H1 (cell line): Measurements from ENCODE around the gene CRTAC1.

ENCODE experiments used
- EP300 ChIP-seq, 2 experiments: IDR thresholded peaks; 1 replicate in 1 of 2; 2 replicates in 1 of 2; pipeline ENCODE4 v1.6.1; 2011 to 2012; ENCODE audit warnings: low read depth in 2 of 2, low read length in 2 of 2, mild to moderate bottlenecking in 2 of 2, borderline replicate concordance in 1 of 2, inconsistent platforms in 1 of 2, moderate library complexity in 1 of 2
- EZH2 ChIP-seq: fragments of 200-600 bp; sonication (generic); IDR thresholded peaks from 2 replicates; pipeline ENCODE4 v1.7.1; 2012; ENCODE audit warnings: low read depth, mild to moderate bottlenecking, moderate library complexity, low read length, inconsistent platforms; ENCODE audit not compliant: severe bottlenecking
- JUND ChIP-seq: IDR thresholded peaks from 2 replicates; pipeline ENCODE4 v1.6.1; 2011; ENCODE audit warnings: mild to moderate bottlenecking, improper control_type of control experiment, low read length
- POLR2A ChIP-seq, 2 experiments: IDR thresholded peaks; 1 replicate in 1 of 2; 2 replicates in 1 of 2; pipeline ENCODE4 v1.6.1; 2011; ENCODE audit warnings: low read depth in 2 of 2, low read length in 2 of 2, mild to moderate bottlenecking in 2 of 2; ENCODE audit errors: control extremely low read depth in 1 of 2
- POLR2AphosphoS5 ChIP-seq: IDR thresholded peaks from 2 replicates; pipeline ENCODE4 v1.6.1; 2011; ENCODE audit warnings: low read depth, low read length
- POU5F1 ChIP-seq: IDR thresholded peaks from 2 replicates; pipeline ENCODE4 v1.6.1; 2011; ENCODE audit warnings: low read depth, mild to moderate bottlenecking, low read length, moderate library complexity
- RFX5 ChIP-seq: IDR thresholded peaks from 2 replicates; pipeline ENCODE4 v1.6.1; 2011; ENCODE audit warnings: low read depth, low read length, improper control_type of control experiment, borderline replicate concordance
- SP2 ChIP-seq: IDR thresholded peaks from 2 replicates; pipeline ENCODE4 v1.6.1; 2012; ENCODE audit warnings: mild to moderate bottlenecking, low read length, inconsistent platforms
- ZNF274 ChIP-seq: IDR thresholded peaks from 2 replicates; pipeline ENCODE4 v1.7.0; 2012; ENCODE audit warnings: low read length, borderline replicate concordance; ENCODE audit errors: extremely low read depth
- TF ChIP-seq, protein P1 (sequence below), 3 experiments: IDR thresholded peaks; 1 replicate in 2 of 3; 2 replicates in 1 of 3; pipeline versions ENCODE4 v1.5.1 to v1.6.1; 2011; ENCODE audit warnings: low read length in 3 of 3, mild to moderate bottlenecking in 3 of 3, inconsistent platforms in 2 of 3, low read depth in 1 of 3, moderate library complexity in 1 of 3; ENCODE audit not compliant: insufficient read depth in 1 of 3; ENCODE audit errors: control extremely low read depth in 1 of 3
- TF ChIP-seq, protein P2 (sequence below): IDR thresholded peaks from 2 replicates; pipeline ENCODE4 v1.6.1; 2012; ENCODE audit warnings: inconsistent platforms
- TF ChIP-seq, protein P3 (sequence below): IDR thresholded peaks from 2 replicates; pipeline ENCODE4 v1.6.1; 2012; ENCODE audit warnings: inconsistent platforms
- TF ChIP-seq, protein P4 (sequence below): IDR thresholded peaks from 2 replicates; pipeline ENCODE4 v1.6.1; 2011; ENCODE audit warnings: low read length, improper control_type of control experiment

DNA sequence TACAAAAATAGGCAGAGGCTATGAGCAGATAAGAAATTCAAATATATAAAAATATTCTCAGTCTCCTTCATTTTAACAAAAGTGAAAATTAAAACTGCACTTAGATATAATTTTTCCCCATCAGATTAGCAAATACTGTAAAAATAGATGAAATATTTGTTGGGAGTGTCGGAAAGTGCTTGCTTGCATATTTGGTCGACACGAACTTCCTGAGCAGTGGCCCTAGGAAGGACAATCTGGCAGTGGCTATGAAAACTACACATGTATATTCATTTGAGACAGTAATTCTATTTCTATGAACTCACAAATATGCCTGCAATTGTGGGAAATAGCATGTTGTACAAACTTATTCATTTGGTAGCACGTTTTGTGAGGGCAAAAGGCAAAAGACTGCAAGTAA, 99.4 kb downstream of the CRTAC1 start:
- no peak for TF ChIP-seq RFX5
- TF ChIP-seq, protein P1, sequence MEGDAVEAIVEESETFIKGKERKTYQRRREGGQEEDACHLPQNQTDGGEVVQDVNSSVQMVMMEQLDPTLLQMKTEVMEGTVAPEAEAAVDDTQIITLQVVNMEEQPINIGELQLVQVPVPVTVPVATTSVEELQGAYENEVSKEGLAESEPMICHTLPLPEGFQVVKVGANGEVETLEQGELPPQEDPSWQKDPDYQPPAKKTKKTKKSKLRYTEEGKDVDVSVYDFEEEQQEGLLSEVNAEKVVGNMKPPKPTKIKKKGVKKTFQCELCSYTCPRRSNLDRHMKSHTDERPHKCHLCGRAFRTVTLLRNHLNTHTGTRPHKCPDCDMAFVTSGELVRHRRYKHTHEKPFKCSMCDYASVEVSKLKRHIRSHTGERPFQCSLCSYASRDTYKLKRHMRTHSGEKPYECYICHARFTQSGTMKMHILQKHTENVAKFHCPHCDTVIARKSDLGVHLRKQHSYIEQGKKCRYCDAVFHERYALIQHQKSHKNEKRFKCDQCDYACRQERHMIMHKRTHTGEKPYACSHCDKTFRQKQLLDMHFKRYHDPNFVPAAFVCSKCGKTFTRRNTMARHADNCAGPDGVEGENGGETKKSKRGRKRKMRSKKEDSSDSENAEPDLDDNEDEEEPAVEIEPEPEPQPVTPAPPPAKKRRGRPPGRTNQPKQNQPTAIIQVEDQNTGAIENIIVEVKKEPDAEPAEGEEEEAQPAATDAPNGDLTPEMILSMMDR (IDR thresholded peaks at IDR 0.05; ENCODE audit: control extremely low read depth in 1 of 3, insufficient read depth in 1 of 3, low read depth in 1 of 3, low read length in 3 of 3), result no peak
- TF ChIP-seq, protein P2, sequence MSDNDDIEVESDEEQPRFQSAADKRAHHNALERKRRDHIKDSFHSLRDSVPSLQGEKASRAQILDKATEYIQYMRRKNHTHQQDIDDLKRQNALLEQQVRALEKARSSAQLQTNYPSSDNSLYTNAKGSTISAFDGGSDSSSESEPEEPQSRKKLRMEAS, result no peak
- TF ChIP-seq, protein P3, sequence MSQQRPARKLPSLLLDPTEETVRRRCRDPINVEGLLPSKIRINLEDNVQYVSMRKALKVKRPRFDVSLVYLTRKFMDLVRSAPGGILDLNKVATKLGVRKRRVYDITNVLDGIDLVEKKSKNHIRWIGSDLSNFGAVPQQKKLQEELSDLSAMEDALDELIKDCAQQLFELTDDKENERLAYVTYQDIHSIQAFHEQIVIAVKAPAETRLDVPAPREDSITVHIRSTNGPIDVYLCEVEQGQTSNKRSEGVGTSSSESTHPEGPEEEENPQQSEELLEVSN, result no peak
- TF ChIP-seq, protein P4, sequence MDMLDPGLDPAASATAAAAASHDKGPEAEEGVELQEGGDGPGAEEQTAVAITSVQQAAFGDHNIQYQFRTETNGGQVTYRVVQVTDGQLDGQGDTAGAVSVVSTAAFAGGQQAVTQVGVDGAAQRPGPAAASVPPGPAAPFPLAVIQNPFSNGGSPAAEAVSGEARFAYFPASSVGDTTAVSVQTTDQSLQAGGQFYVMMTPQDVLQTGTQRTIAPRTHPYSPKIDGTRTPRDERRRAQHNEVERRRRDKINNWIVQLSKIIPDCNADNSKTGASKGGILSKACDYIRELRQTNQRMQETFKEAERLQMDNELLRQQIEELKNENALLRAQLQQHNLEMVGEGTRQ, result no peak
- TF ChIP-seq EZH2, result no peak
- TF ChIP-seq POLR2AphosphoS5, result no peak
- no peak for TF ChIP-seq JUND
- TF ChIP-seq EP300 (IDR thresholded peaks at IDR 0.05; ENCODE audit: borderline replicate concordance in 1 of 2, low read depth in 2 of 2, low read length in 2 of 2), result no peak
- TF ChIP-seq SP2, result no peak
- no peak for TF ChIP-seq POU5F1
- no peak for TF ChIP-seq POLR2A (IDR thresholded peaks at IDR 0.05; ENCODE audit: control extremely low read depth in 1 of 2, low read depth in 2 of 2, low read length in 2 of 2)
- TF ChIP-seq ZNF274, result no peak
